Measurements from ENCODE around the gene SPRR3. TPM values are rescaled to one million over a fixed set of nuclear protein-coding genes. Genes with fewer than 3 reads are reported as not detected.

The SPRR3 gene
- total and polyA plus RNA-seq, 2 experiments from 2014 or later: not detected

- Mint-ChIP-seq H3K4me3 (no peak overlapping the region), H3K36me3 (ENCODE audit: low read depth) (no peaks in the 10 kb centered on the region), H3K9me3 (no peaks in the 10 kb centered on the region), H3K4me1 (peaks cover 7% of the 10 kb centered on the region; the same call in 2 of the 3 replicates), H3K27ac (no peak overlapping the region), H3K27me3 (ENCODE audit: insufficient read depth, low read depth, poor library complexity) (peaks cover 2% of the 10 kb centered on the region)
- Histone ChIP-seq H3K36me3 (ENCODE audit: insufficient read depth) (no peaks in the 10 kb centered on the region), H3K27ac (ENCODE audit: low read depth) (no peak overlapping the region), H3K79me2 (replicated peaks; ENCODE audit: insufficient read depth) (no peaks in the 10 kb centered on the region), H3F3A (replicated peaks; ENCODE audit: low read depth) (no peaks in the 10 kb centered on the region), H3K4me2 (no peak overlapping the region), H3K27me3 (ENCODE audit: insufficient read depth) (no peaks in the 10 kb centered on the region), H3K4me3 (no peak overlapping the region), H2AFZ (no peak overlapping the region), H3K4me1 (ENCODE audit: insufficient read depth) (no peaks in the 10 kb centered on the region), H3K9me2 (ENCODE audit: insufficient read depth) (peaks cover 1% of the 10 kb centered on the region; the same call in 1 of the 2 replicates), H4K20me1 (replicated peaks; ENCODE audit: insufficient read depth) (no peaks in the 10 kb centered on the region)
- TF ChIP-seq JUNB (IDR thresholded peaks at IDR 0.05; ENCODE audit: unreplicated experiment) (no peak), ZNF114 (CRISPR knock-in tag; IDR thresholded peaks at IDR 0.05) (no peak), EZH2phosphoT487 (IDR thresholded peaks at IDR 0.05; ENCODE audit: unreplicated experiment) (no peak), REST (IDR thresholded peaks at IDR 0.05; ENCODE audit: unreplicated experiment) (no peak), EZH2 (IDR thresholded peaks at IDR 0.05; ENCODE audit: low read depth, unreplicated experiment) (no peak), ZNF331 (CRISPR knock-in tag; IDR thresholded peaks at IDR 0.05; ENCODE audit: low read depth) (no peak), NANOG (IDR thresholded peaks at IDR 0.05; ENCODE audit: borderline replicate concordance) (no peak), CTCF (conservative IDR thresholded peaks at IDR 0.05; ENCODE audit: low read depth in 2 of 2) (no peak), ETS1 (IDR thresholded peaks at IDR 0.05) (no peak), STAT1 (IDR thresholded peaks at IDR 0.05; ENCODE audit: unreplicated experiment) (no peak), POLR2AphosphoS5 (IDR thresholded peaks at IDR 0.05; ENCODE audit: low read depth) (no peak), ZNF462 (CRISPR knock-in tag; IDR thresholded peaks at IDR 0.05) (no peak), CREB1 (CRISPR knock-in tag; IDR thresholded peaks at IDR 0.05; ENCODE audit: low read depth) (no peak)
- DNase-seq (ENCODE audit: low spot score): no peak
- ATAC-seq: no peak
Measured at GRCh38 chr1:153035211-153035610, 33.7 kb downstream of the SPRR3 start.
